Stomach (tissue), 4 donors: ENCODE results near the gene TMEM123.

Experiments used
- EP300 ChIP-seq: sonication (generic); formaldehyde crosslinking; IDR thresholded peaks from one replicate; pipeline ENCODE4 v1.6.1; 2017; ENCODE audit warnings: antibody characterized with exemption
- POLR2A ChIP-seq, 4 donors: fragments of 450-650 bp; IDR thresholded peaks; one replicate each; pipeline ENCODE4 v1.6.1; 2016; ENCODE audit warnings: antibody characterized with exemption in 4 of 4, control low read depth in 2 of 4, mild to moderate bottlenecking in 1 of 4, moderate library complexity in 1 of 4
- POLR2AphosphoS5 ChIP-seq, 3 donors: sonication (generic); formaldehyde crosslinking; IDR thresholded peaks; one replicate each; pipeline ENCODE4 v1.6.1; 2016; ENCODE audit warnings: antibody characterized with exemption in 3 of 3
- TF ChIP-seq, protein P1 (sequence below), 7 experiments: fragments of 450-650 bp in 4 of 7; fragments of 200-600 bp in 3 of 7; sonication (generic) in 3 of 7; IDR thresholded peaks; one replicate each; pipeline ENCODE4 v1.5.1; 2016 to 2019; ENCODE audit warnings: antibody characterized with exemption in 7 of 7, control low read depth in 2 of 7, mild to moderate bottlenecking in 1 of 7

GRCh38 chr11:102447193-102447592 lies 5.4 kb downstream of the TMEM123 start:
- TF ChIP-seq POLR2A (IDR thresholded peaks at IDR 0.05): no peak
- TF ChIP-seq, protein P1, sequence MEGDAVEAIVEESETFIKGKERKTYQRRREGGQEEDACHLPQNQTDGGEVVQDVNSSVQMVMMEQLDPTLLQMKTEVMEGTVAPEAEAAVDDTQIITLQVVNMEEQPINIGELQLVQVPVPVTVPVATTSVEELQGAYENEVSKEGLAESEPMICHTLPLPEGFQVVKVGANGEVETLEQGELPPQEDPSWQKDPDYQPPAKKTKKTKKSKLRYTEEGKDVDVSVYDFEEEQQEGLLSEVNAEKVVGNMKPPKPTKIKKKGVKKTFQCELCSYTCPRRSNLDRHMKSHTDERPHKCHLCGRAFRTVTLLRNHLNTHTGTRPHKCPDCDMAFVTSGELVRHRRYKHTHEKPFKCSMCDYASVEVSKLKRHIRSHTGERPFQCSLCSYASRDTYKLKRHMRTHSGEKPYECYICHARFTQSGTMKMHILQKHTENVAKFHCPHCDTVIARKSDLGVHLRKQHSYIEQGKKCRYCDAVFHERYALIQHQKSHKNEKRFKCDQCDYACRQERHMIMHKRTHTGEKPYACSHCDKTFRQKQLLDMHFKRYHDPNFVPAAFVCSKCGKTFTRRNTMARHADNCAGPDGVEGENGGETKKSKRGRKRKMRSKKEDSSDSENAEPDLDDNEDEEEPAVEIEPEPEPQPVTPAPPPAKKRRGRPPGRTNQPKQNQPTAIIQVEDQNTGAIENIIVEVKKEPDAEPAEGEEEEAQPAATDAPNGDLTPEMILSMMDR (IDR thresholded peaks at IDR 0.05): no peak
- no peak for TF ChIP-seq EP300
- no peak for TF ChIP-seq POLR2AphosphoS5 (IDR thresholded peaks at IDR 0.05)
